Right lobe of liver (tissue), 4 donors: ENCODE results near the gene NRXN2.

ENCODE experiments used
- POLR2A ChIP-seq: fragments of 450-650 bp; IDR thresholded peaks from one replicate; pipeline ENCODE4 v1.6.1; 2017; ENCODE audit warnings: antibody characterized with exemption, mild to moderate bottlenecking
- TF ChIP-seq, protein P1 (sequence below), 4 donors: fragments of 200-600 bp in 3 of 4; fragments of 450-650 bp in 1 of 4; IDR thresholded peaks; one replicate each; pipeline versions ENCODE4 v1.5.1 to v1.8.0; 2016 to 2022; ENCODE audit warnings: antibody characterized with exemption in 4 of 4, mild to moderate bottlenecking in 2 of 4
- donor health status: DM: no; HTN: no; CAD: no.
- donor health status: DM: no; HTN: no; CAD: no.
- donor health status: DM: no; HTN: yes; CAD: no.

GRCh38 chr11:64751580-64751979 lies 28.6 kb upstream of the NRXN2 start:
- TF ChIP-seq, protein P1, sequence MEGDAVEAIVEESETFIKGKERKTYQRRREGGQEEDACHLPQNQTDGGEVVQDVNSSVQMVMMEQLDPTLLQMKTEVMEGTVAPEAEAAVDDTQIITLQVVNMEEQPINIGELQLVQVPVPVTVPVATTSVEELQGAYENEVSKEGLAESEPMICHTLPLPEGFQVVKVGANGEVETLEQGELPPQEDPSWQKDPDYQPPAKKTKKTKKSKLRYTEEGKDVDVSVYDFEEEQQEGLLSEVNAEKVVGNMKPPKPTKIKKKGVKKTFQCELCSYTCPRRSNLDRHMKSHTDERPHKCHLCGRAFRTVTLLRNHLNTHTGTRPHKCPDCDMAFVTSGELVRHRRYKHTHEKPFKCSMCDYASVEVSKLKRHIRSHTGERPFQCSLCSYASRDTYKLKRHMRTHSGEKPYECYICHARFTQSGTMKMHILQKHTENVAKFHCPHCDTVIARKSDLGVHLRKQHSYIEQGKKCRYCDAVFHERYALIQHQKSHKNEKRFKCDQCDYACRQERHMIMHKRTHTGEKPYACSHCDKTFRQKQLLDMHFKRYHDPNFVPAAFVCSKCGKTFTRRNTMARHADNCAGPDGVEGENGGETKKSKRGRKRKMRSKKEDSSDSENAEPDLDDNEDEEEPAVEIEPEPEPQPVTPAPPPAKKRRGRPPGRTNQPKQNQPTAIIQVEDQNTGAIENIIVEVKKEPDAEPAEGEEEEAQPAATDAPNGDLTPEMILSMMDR (IDR thresholded peaks at IDR 0.05), result no peak
- no peak for TF ChIP-seq POLR2A
